Spleen (tissue), 11 donors: ENCODE results near the gene PTPRN2. TPM values are rescaled to one million over a fixed set of nuclear protein-coding genes. Genes with fewer than 3 reads are reported as not detected.
A peak's percentile ranks its signal among the peaks of the same experiment; 100 is the strongest.

Source experiments
- DNase-seq: peaks from one replicate; pipeline ENCODE4 v3.0.0-alpha.2; 2020
- H3K27ac ChIP-seq, 8 donors: fragments of 200-600 bp; sonication (generic) in 7 of 8; 1 replicate in 4 of 8; 2 replicates in 4 of 8; pipeline versions ENCODE4 v1.5.0 to v1.8.0; 2016 to 2021; ENCODE audit warnings: inconsistent platforms in 4 of 8, mild to moderate bottlenecking in 4 of 8, moderate library complexity in 1 of 8
- H3K27me3 ChIP-seq, 7 donors: fragments of 200-600 bp; sonication (generic) in 6 of 7; replicated peaks in 1 of 7; 1 replicate in 4 of 7; 2 replicates in 3 of 7; pipeline versions ENCODE4 v1.5.0 to v1.8.0; 2016 to 2021; ENCODE audit warnings: inconsistent platforms in 3 of 7, mild to moderate bottlenecking in 1 of 7
- H3K36me3 ChIP-seq, 6 donors: fragments of 200-600 bp; sonication (generic) in 5 of 6; 1 replicate in 4 of 6; 2 replicates in 2 of 6; pipeline versions ENCODE4 v1.5.0 to v1.8.0; 2016 to 2021; ENCODE audit warnings: inconsistent platforms in 2 of 6
- H3K4me1 ChIP-seq, 6 donors: fragments of 200-600 bp; sonication (generic) in 5 of 6; 1 replicate in 3 of 6; 2 replicates in 3 of 6; pipeline versions ENCODE4 v1.5.0 to v1.8.0; 2016 to 2021; ENCODE audit warnings: inconsistent platforms in 3 of 6
- H3K4me3 ChIP-seq, 8 donors: fragments of 200-600 bp; sonication (generic) in 7 of 8; 1 replicate in 4 of 8; 2 replicates in 4 of 8; pipeline versions ENCODE4 v1.5.0 to v1.8.0; 2016 to 2021; ENCODE audit warnings: inconsistent platforms in 4 of 8, mild to moderate bottlenecking in 4 of 8, moderate library complexity in 2 of 8
- H3K9me3 ChIP-seq, 8 donors: fragments of 200-600 bp; sonication (generic) in 7 of 8; 1 replicate in 4 of 8; 2 replicates in 4 of 8; pipeline versions ENCODE4 v1.5.0 to v1.8.0; 2016 to 2021; ENCODE audit warnings: inconsistent platforms in 4 of 8
- CTCF ChIP-seq, 11 experiments: fragments of 200-600 bp in 7 of 11; fragments of 450-650 bp in 4 of 11; sonication (generic) in 4 of 11; IDR thresholded peaks in 8 of 11; conservative IDR thresholded peaks in 3 of 11; 1 replicate in 7 of 11; 2 replicates in 4 of 11; pipeline versions ENCODE4 v1.4.0 to v1.8.0; 2016 to 2021; ENCODE audit warnings: antibody characterized with exemption in 11 of 11, inconsistent platforms in 4 of 11, mild to moderate bottlenecking in 1 of 11
- POLR2A ChIP-seq, 3 donors: fragments of 450-650 bp; IDR thresholded peaks; one replicate each; pipeline ENCODE4 v1.5.1; 2017; ENCODE audit warnings: antibody characterized with exemption in 3 of 3, mild to moderate bottlenecking in 1 of 3
- POLR2AphosphoS5 ChIP-seq, 3 donors: sonication (generic); formaldehyde crosslinking; IDR thresholded peaks; one replicate each; pipeline ENCODE4 v1.5.1; 2017; ENCODE audit warnings: antibody characterized with exemption in 3 of 3
- WGBS, 5 donors: extraction: QIAGEN DNeasy Blood & Tissue Kit in 3 of 5; methylation state at CpG; one replicate each; pipeline versions ENCODE4 v1.1.5 to v1.1.7; 2013 to 2018; 5-methylcytosine and 5-hydroxymethylcytosine counted together
- intact Hi-C: fragments of 100-400 bp; cut with DNase I; formaldehyde crosslinking; loops from one replicate; pipeline ENCODE4 v1.15.0; 2023; ENCODE audit warnings: low total_unique reads
- polyA plus RNA-seq, 3 donors: library from polyadenylated mRNA; stranded (reverse); fragments of 200-250 nt; gene quantifications; one replicate each; pipeline ENCODE4 v1.2.1, GENCODE V29; 2013
- total RNA-seq, 7 donors: library from RNA; depleted of rRNA in 3 of 7; stranded (reverse); fragments of >200 nt in 3 of 7; fragmentation: NEBNext Ultra II Directional in 4 of 7; extraction: Animal tissue kit (Norgen Biotek cat#: 25700) in 4 of 7; gene quantifications; one replicate each; pipeline versions ENCODE4 v1.1.0 to v1.2.1, GENCODE V29; 2016 to 2021
- donor health status: healthy with polysubstance abuse.
- donor health status: DM: no; HTN: no; CAD: no; lungs with moderate emphysema.
- donor health status: DM: no; HTN: no; CAD: no.
- donor health status: Bipolar disorder and iron deficiency.
- donor health status: healthy.
- donor health status: DM: no; HTN: no; CAD: no.
- donor health status: DM: yes; HTN: yes; CAD: no.

The PTPRN2 gene
- total and polyA plus RNA-seq, 10 donors, result 7.0 to 22.8 (median 16.8) TPM

GRCh38 chr7:157524731-157525130 lies 1062.9 kb downstream of the PTPRN2 start:
- no peak for TF ChIP-seq POLR2AphosphoS5 (IDR thresholded peaks at IDR 0.05)
- no peak for TF ChIP-seq POLR2A (IDR thresholded peaks at IDR 0.05)
- no peak for TF ChIP-seq CTCF (IDR thresholded peaks at IDR 0.05 in 8 of 11, conservative IDR thresholded peaks at IDR 0.05 in 3 of 11)
- 79 to 96% (median 88%) methylated on average over 1 of the region's 1 CpG for WGBS, 5 donors

GRCh38 chr7:157523766-157524421 lies 1063.7 kb downstream of the PTPRN2 start:
- H3K4me1 ChIP-seq, result no peaks in the 10 kb centered on the region
- H3K4me3 ChIP-seq, result no peak overlapping the region
- H3K36me3 ChIP-seq, result no peaks in the 10 kb centered on the region
- H3K27ac ChIP-seq, result no peak overlapping the region
- H3K9me3 ChIP-seq, result peaks cover 0 to 3% (median 0%) of the 10 kb centered on the region in 8 donors
- TF ChIP-seq POLR2AphosphoS5 (IDR thresholded peaks at IDR 0.05), result no peak
- WGBS, 5 donors, result 79 to 84% (median 83%) methylated on average over 11 to 20 of the region's 20 CpGs
- DNase-seq, result peak; percentile 66
- no peaks in the 10 kb centered on the region for H3K27me3 ChIP-seq
- intact Hi-C loops, result no loop called here

More at GRCh38 chr7:157524731-157525130, 1062.9 kb downstream of the PTPRN2 start:
- intact Hi-C loops, result no loop called here
- Histone ChIP-seq H3K27ac (no peak overlapping the region), H3K4me1 (no peaks in the 10 kb centered on the region), H3K27me3 (no peaks in the 10 kb centered on the region), H3K4me3 (no peak overlapping the region), H3K9me3 (peaks cover 0 to 5% (median 0%) of the 10 kb centered on the region in 8 donors), H3K36me3 (no peaks in the 10 kb centered on the region)
- DNase-seq, result no peak

- DNase-seq, result peak; percentile 47
- no peaks in the 10 kb centered on the region for H3K4me1 ChIP-seq
- intact Hi-C loops, result no loop called here
- TF ChIP-seq CTCF (IDR thresholded peaks at IDR 0.05 in 8 of 11, conservative IDR thresholded peaks at IDR 0.05 in 3 of 11) (no peak), POLR2AphosphoS5 (IDR thresholded peaks at IDR 0.05) (no peak), POLR2A (IDR thresholded peaks at IDR 0.05) (no peak)
- 86 to 92% (median 90%) methylated on average over 2 to 13 of the region's 13 CpGs for WGBS, 5 donors
- no peaks in the 10 kb centered on the region for H3K36me3 ChIP-seq
- H3K4me3 ChIP-seq, result no peak overlapping the region
- no peaks in the 10 kb centered on the region for H3K27me3 ChIP-seq
- H3K9me3 ChIP-seq, result no peaks in the 10 kb centered on the region
- H3K27ac ChIP-seq, result no peak overlapping the region
These were observed 1064.3 kb downstream of the PTPRN2 start for GRCh38 chr7:157523371-157523765.

GRCh38 chr7:157522954-157523353 lies 1064.7 kb downstream of the PTPRN2 start:
- H3K36me3 ChIP-seq, result no peaks in the 10 kb centered on the region
- no peak for TF ChIP-seq POLR2AphosphoS5 (IDR thresholded peaks at IDR 0.05)
- TF ChIP-seq CTCF (IDR thresholded peaks at IDR 0.05 in 8 of 11, conservative IDR thresholded peaks at IDR 0.05 in 3 of 11), result no peak
- no peak for TF ChIP-seq POLR2A (IDR thresholded peaks at IDR 0.05)
- no peaks in the 10 kb centered on the region for H3K9me3 ChIP-seq
- no peak overlapping the region for H3K4me3 ChIP-seq
- H3K4me1 ChIP-seq, result no peaks in the 10 kb centered on the region
- 62 to 74% (median 65%) methylated on average over 7 to 9 of the region's 9 CpGs for WGBS, 5 donors
- peaks cover 0 to 2% (median 0%) of the 10 kb centered on the region in 7 donors for H3K27me3 ChIP-seq
- intact Hi-C loops, result no loop called here
- H3K27ac ChIP-seq, result no peak overlapping the region
- peak; percentile 62 for DNase-seq
